Stimulated activated CD8-positive, alpha-beta memory T cell treated with anti-CD3 and anti-CD28 coated beads, Interleukin-7, amount 100 ng/mL, for 24 hours (primary cell): ENCODE data around the gene ABI3BP.
"Not testable (repeated sequence)": the region's sequence is repeated elsewhere in the genome, so short reads cannot be mapped to it uniquely, and the experiment has no call there.

Experiments
- DNase-seq: peaks from one replicate; pipeline ENCODE4 v3.0.0-alpha.2; 2020; ENCODE audit warnings: low read depth

ABI3BP gene

DNA sequence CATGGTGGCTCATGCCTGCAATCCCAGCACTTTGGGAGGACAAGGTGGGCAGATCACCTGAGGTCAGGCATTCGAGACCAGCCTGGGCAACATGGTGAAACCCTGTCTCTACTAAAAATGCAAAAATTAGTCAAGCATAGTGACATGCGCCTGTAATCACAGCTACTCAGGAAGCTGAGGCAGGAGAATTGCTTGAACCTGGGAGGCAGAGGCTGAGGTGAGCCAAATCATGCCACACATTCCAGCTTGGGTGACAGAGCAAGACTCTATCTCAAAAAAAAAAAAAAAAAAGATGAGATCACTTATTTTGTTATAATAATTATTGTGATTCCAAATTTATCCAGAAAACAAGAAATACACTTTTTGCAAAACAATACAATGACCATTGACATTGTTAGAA lies 47.1 kb downstream of the ABI3BP start:
- DNase-seq = not testable (repeated sequence)

DNA sequence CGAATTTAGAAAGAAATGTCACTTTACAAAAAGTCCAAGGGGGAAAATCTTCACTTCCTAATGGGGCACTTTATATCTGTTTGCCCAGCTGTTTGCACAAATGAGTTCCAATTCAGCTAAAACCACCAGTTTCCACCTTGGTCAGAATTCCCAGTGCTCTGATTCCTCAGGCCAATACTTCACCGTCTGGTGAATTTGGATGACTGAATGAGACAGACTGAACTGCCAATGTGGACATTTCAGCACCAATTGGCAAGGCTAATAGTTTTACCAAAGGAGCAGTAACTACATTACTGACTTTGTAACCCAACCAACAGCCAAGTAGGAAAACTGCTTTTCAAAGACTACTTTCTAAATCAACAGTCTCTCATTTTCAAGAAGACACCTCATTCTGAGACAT lies 51.8 kb downstream of the ABI3BP start:
- no peak for DNase-seq

DNA sequence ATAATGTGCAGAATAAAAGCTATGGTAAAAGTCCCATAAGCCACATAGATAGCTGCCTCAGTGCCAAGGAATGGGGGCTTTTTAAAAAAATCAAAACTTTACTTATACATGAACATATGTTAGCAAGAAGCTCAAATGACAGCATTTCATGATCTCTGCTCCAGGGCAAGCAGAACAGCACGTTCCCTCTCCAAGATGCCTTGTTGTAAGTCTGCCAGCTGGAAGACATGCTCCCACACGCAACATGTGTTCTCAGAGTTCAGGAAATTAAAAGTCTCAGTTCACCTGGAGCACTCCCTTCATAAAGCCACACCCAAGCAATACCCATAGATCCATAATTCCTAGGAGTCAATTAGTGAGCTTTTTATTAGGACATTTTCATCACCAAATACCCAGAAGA lies 52.2 kb downstream of the ABI3BP start:
- no peak for DNase-seq

DNA sequence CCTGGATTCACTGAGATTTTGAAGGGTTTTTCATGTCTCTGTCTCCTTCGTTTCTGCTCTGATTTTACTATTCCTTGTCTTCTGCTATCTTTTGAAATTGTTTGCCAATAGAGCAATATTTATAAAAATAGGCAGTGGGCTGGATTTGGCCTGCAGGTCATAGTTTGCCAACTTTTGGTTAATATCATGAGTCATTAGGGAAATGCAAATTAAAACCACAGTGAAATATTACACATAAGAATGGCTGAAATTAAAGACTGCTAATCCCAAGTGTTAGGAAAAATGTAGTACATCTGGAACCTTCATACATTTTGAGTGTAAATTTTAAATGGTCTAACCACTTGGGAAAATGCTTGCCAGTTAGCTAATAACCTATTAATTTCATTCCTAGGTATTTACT lies 56.3 kb downstream of the ABI3BP start:
- DNase-seq = no peak

DNA sequence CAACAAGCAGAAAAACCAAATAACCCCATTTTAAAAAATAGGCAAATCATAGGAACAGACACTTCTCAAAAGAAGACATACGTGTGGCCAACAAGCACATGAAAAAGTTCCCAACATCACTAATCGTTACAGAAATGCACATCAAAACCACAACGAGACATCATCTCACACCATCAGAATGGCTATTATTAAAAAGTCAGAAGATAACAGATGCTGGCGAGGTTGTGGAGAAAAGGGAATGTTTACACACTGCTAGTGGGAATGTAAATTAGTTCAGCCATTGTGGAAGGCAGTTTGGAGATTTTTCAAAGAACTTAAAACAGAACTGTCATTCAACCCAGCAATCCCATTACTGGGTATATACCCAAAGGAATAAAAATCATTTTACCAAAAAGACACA lies 60.7 kb downstream of the ABI3BP start:
- DNase-seq = no peak

DNA sequence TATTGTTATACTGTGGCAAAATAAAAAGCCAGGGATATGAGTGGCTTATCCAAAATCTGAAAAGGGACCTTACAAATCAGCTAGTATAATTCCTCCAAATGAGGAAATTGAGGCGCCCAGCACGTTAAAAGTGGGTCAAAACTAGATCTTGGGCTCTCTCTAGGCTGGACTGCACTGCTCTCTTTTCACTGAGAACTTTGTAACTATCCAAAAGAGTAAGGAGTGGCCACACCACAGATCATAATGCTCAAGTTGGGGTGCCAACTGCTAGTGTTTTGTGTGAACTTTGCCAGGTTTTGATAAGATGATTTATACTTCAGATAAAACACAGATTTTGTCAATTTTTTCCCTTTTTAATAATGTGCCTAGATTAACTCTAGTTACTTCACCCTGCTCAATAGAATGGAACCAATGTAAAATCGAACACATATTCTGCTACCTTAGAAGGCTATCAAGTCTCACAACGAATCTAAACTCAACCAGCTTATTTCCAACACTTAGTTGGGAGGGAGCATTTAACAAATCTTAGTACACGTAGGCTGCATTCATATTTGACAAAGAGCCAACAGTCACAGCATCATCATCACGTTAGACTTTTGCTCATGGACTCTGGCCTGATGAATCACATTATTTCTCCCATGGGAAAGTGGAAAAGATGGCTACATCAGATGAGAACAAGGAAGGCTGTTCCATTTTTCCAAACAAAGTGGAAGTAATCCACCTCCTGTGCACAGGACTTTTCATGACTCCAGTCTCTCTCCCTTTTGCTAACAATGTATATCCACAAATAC lies 64.4 kb downstream of the ABI3BP start:
- no peak for DNase-seq

DNA sequence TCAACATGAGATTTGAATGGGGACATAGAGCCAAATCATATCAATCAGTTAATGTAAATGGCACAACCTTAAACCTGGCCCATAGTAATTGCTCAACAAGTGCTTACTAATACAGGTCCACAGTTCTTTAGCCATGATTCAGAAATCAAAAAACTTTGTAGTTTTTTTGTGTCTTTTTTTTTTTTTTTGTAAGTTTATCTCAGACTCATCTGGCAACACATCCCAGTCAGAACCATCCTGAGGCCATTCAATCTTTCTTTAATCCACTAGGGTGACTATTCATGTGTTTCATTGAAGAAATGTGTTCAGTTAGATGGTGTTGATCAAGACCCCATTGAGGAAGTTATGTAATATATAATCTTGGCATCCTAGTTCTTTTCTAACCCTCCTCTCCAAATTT lies 65.4 kb downstream of the ABI3BP start:
- no peak for DNase-seq

DNA sequence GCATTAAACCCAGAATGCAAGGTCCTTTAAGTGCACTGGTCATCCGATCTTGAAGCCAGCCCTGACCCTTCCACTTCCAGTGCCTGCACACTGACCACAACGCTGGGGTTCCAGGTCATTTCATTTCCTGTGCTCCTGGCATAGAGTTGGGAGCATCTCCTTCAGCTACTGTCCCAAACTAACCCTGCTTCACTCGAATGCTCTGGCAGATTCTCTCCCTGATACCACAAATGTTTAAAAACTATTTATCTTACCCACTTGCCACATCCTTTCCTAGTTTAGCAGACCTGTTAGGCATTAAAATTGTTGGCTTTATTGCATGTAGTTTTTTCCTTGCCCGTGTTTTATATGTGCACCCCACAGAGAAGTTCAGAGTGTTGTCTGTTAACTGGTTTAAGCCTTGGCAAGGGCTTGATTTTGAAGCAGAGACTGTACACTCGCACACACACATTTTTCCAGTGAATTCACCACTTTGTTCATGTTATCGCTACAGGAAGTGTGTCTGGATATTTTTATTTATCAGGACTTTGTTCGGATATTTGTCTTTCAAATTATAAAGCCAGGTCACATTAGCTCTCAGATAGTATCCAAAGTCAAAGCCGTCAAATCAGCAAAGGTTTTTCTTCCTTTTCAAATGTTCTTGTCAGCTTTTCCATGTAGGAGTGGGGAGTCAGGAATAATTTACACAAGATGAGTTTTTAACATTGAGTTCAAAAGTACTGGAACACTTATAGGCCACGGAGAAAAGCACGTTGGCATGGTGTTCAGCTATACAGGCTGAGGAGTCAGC lies 77.3 kb downstream of the ABI3BP start:
- no peak for DNase-seq

DNA sequence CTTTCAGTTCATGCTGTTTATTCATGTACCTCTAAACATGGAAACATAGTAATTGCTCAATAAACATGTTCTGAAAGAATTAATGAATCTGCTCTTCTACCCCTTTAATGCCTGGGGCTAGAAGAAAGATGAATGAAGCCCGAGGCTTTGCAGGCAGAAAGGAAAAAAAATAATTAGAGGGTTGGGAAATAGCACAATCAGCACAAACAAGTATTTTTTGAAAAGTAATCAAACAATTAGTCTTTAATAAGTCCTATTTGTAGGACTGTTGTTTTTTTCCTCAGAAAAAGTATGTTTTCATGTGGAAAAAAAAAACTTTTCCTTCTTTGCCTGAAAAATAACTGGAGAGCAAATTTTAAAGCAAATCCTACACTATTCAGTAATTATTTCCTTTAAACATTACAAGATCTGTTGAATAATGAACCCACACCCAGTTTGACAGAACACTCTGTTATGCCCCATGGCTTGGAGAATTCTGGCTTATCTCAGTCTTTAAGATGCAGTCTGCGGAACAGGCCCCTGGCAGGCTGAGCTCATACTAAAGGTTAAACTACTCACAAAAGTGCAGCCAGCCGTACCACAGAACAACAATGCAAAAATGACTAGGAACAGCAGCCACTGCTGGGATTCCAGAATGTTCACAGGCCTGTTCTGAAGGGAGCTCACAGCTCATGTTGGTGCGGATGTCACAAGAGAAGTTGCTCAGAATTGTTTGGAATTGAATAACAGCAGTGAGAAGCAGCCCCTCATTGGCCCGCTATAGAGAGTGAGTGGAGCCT lies 79.2 kb downstream of the ABI3BP start:
- DNase-seq = no peak

DNA sequence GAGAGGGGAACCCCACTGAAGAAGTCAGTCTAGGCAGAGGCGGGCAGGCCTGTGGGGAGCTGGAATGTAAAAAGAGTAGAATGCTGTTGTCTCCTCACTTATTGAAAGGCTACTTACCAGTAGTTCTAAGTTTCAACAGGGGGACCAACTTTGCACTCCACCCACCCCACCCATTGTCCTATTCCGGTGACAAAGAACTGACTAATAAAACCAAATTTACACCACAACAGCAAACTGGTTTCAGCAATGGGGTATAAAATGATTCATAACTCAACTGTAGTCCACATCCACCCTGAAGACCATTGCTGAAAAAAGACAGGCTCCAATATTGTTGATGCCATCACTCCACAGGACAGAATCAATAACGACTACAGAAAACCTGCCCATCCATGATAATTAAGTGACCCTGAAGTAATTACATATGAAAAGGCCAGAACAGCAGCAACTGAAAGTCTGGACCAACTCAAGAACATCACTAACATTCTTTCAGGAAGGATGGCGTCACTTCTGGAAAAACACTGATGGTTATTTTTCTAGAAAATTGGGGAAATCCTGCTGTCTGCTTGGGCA lies 80.2 kb downstream of the ABI3BP start:
- DNase-seq = no peak

DNA sequence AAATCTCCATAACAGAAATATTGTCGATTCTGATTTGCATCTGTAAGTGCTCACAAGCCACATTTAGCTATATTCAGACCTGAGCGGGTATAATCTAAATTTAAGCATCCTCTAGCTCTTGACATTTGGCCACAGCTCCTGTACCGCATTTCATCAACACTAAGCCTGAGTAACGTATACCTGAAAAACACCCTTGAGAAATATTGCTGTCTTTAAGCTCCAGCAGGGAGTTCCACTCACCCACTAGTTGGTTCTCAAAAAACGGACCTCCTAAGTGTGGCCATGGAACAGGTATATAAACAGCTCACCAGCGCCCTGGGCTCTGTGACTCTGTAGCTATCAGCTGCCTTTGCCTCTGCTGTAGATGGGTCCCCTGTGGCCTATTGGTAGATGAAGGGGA lies 80.7 kb downstream of the ABI3BP start:
- no peak for DNase-seq

DNA sequence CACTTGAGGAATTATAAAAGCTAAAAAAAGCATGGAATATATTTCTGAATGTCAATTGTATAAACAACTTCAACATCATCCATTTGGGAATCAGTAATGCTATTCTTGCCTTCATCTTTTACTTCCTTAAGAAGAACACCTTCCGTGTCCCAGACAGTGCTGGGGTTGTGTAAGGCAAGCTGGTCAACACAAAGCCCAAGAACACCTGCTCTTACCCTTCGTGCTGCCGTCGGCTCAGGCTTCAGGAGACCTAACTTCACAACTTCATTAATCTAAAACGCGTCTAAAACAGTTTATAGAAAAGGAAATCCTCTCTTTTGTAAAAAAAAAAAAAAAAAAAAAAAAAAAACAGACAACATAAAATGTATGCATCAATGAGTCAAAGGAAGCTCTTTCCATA lies 81.3 kb downstream of the ABI3BP start:
- DNase-seq = no peak

DNA sequence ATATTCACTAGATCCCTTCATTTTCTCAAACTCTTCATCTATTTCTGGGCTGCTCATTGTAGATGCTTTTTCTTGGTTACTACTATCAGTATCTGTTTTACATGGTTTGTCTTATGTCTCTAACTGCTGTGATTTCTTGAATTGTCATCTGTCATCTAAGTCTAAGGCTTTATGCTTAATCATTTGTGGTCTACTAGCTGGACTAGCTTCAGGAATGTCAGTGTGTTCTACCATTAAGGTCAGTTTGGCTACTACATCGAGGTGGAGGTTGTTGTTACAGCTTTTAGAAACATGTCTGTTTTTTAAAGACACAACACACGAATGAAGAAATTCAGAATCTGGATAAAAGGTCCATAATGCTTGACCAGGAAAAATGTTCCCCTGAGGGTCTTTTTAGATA lies 82.2 kb downstream of the ABI3BP start:
- DNase-seq = no peak

DNA sequence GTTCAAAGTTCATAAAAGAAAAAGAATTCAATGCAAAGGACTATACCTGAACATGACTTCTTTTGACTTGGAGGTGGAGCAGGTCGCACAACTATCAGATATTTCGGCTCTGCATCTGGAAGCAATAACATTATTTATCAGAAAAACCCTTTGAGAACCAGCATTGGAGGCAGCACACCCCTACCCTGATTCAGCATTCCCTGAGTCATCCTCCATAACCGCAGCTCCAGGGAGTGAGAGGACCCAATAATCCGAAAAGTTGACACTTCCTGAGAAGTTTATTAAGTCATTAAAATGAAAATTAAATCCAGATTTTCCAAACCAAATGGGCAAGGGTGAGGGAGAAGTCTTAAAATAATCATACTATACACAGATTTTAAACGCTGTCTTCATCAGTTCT lies 90.6 kb downstream of the ABI3BP start:
- no peak for DNase-seq

DNA sequence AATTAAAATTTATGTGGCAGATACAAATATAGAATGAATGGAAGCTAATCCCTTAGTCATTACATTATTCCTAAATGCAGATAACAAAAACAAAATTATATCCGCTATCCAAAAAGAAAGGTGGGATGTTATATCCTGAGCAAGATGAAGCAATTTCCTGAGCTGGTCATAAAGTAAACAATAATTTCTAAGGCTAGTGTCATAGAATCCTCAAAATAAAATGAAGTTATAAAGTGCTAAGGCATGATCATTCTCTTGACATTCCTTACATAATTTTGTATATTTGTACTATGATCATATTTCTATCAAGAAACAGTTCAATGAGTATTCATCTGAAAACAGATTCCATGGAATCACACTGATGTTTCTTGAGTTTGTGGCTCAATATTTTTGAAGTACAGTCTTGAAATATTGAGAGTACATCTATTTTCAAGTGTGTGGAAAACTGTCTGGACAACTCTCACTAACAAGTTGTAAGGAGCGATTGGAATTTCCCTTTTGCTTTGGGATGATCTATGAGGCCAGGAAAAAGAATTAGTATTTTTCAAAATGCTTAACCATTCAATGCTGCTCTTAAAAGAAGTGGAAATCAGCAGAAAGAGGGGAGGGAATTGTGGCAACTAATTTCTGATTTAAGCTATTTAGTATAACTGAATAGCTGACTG lies 92.4 kb downstream of the ABI3BP start:
- DNase-seq = no peak

DNA sequence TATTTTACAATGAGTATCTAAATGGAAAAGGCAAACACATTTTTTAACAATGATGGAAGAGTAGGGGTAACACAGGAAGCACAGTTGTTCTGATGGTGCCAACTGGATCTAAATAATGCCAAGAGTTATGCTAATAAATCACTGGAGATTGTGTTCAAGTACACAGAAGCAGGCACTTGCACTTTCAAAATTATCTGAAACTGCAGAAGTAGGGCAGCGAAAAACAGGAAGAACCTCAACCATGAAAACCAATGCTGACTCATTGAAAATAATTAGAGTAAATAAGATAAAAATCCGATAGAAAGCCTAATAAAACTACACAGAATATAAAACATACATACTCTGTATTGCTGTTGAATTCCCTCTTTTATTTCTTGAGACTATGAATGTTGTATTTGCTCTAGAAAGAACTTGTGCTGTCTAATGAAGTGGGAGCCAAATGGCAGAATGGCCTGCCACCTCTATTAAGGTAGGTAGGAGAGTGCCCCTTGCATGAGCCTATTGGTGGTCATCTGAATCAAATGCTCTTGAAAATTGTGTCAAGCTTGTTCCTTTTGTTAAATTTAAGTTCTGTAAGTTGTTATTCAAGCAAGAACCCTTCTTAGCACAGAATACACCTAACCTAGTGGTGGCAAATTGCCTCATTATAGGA lies 93.7 kb downstream of the ABI3BP start:
- no peak for DNase-seq

DNA sequence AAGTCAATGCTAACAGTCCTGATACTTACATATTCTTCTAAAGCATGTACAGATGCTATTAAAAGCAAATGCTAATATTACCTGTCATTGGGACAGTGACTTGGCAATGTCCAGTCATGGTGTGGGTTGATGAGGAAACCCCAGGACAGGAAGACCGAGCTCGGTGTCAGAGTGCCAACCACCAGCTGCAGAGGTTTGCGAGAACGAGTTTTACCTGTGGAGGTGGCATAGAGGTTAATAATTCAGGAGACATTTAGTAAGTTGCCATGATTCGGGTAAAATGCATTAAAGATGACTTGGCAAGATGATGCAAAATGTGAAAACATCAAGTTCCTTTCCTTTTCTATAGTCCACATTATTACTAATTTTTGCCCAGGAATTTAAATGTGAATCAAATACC lies 94.5 kb downstream of the ABI3BP start:
- DNase-seq = no peak

DNA sequence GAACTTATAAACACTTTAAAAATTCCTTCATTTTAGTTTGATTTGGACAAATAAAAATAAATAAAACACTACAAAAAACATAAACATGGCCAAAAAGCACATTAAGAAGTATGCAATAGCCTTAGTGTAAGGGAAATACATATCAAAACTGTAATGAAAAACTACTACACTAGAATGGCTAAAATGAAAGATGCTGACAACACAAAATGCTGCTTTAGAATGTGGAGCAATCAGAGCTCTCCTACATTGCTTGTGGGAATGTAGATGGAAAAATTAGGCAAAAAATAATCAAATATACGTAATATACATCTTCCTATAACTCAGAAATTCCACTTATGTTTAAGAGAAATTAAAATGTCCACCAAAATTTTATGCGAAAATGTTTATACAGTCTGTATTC lies 96.2 kb downstream of the ABI3BP start:
- DNase-seq = no peak

DNA sequence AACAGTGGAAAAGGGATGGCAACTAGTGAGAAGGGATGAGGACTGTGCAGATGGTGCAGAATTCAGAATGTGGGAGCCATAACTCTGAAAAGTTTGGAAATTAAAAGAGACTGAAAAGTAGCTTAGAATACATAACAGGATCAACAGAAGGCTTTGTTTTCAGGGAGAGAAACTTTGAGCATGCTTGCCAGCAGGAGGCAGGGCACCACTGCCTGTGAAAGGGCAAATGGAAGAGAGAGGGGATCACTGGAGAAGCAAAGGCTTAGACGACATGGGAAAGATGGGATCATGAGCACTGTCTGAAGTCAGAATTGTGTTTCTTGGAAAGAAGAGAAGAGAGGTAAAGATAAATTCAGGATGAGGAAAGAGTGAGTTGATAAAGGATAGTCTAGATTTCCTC lies 99.6 kb downstream of the ABI3BP start:
- no peak for DNase-seq

DNA sequence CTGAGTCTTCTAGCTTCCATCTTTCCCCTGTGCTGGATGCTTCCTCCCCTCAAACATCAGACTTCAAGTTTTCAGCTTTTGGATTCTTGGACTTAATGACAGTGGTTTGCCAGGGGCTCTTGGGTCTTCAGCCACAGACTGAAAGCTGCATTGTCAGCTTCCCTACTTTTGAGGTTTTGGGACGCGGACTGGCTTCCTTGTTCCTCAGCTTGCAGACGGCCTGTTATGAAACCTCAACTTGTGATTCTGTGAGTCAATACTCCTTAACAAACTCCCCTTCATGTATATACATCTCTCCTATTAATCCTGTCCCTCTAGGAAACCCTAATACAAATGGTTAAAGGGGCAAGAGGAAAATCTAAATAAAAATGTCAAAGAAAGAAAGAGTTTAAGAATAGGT lies 100.1 kb downstream of the ABI3BP start:
- DNase-seq = no peak

DNA sequence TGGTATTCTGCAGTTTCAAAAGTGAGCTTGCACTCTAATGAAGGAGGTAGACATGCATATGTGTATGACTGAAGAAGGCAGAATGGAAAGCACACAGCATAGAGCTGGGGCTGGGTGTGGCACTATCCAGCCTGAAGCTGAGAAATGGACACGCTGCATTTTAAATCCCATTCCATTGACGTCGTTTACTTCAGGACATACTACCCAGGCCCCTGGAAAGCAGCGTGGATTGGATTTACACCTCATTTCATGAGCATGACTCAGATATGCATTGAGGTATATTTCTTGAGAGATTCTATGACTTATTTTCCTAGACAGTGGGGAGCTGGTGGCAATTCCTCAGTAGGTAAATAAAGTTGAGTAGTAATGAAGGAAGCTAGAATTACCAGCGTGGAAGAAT lies 101.4 kb downstream of the ABI3BP start:
- DNase-seq = no peak

DNA sequence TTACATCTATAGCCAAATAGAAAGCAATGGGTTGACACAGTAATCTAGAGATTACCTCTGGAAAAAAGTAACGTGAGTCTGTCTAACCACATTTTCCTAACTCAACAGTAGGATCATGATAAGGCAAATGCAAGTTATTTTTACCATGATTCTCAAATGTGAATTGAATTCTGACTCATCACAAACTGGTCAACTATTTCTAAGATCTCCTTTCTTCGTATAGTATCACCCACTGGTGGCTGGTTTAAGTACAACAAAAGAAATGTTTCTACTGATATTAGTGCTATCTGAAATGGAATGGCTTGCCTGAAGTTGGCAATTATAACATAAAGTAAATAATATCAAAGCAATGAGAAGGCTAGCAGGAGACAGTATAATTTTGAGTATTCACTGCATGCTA lies 102.2 kb downstream of the ABI3BP start:
- no peak for DNase-seq
